Measurements from ENCODE around the gene SPRN. TPM values are rescaled to one million over a fixed set of nuclear protein-coding genes. Genes with fewer than 3 reads are reported as not detected.

SPRN gene
- total RNA-seq, 1 donor from 2014 or later: not detected

DNA sequence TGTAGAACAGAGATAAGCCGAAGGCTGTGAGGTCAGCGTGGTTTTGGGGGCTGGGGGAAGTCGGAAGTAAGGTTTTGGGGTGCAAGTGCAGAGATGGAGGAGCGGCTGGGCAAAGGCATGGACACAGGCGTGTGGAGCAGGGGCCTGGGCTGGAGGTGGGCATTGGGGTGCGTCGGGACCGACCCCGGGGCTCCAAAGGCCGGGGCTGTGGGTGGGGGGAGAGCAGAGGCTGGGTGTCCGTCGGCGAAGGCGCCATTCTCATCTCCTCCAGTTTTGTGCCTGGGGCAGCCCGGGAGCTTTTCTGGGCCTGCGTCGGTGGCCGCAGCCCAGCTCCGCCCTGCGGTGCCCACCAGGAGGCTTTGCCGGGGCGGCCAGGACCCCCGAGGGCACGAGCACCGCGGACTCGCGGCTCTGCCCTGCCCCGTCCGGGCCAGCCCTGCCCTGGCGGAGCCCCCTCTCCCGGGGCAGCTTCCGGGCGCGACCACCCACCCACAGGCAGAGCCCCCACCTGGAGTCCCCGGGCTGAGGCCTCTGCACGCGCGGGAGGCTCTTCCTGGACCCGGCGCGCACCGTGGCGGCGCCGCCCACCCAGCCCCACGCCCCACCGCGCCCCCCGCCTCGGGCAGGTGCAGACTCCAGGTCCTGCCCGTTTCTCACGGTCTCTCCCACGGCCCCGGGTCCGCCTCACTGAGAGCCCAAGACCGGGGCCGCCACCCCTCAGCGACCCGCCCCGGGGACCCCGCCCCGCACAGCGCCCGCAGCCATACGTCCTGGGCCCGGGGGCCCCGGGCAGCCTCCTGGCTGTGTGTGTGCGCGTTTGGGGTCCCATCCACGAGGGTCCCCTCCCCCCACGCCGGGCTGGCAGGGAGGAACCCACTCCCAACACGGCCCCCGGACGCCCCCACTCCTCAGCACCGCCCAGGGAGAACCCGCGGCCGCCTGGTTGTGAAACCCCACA lies 21.6 kb upstream of the SPRN start:
- H3K27ac ChIP-seq: no peak overlapping the region
- no peak overlapping the region for H3K4me3 ChIP-seq
- DNase-seq (ENCODE audit: extremely low spot score in 2 of 2): no peak
- intact Hi-C loops (cut with DNase I): no loop called here
- H3K27me3 ChIP-seq: no peaks in the 10 kb centered on the region
- H3K36me3 ChIP-seq: no peaks in the 10 kb centered on the region
- H3K4me1 ChIP-seq: no peaks in the 10 kb centered on the region
- peaks cover 18% of the 10 kb centered on the region for H3K9me3 ChIP-seq
- TF ChIP-seq POLR2A (IDR thresholded peaks at IDR 0.05): no peak
- TF ChIP-seq POLR2AphosphoS5 (IDR thresholded peaks at IDR 0.05; ENCODE audit: insufficient read depth in 1 of 2, low read depth in 1 of 2): no peak
- TF ChIP-seq, protein P1, sequence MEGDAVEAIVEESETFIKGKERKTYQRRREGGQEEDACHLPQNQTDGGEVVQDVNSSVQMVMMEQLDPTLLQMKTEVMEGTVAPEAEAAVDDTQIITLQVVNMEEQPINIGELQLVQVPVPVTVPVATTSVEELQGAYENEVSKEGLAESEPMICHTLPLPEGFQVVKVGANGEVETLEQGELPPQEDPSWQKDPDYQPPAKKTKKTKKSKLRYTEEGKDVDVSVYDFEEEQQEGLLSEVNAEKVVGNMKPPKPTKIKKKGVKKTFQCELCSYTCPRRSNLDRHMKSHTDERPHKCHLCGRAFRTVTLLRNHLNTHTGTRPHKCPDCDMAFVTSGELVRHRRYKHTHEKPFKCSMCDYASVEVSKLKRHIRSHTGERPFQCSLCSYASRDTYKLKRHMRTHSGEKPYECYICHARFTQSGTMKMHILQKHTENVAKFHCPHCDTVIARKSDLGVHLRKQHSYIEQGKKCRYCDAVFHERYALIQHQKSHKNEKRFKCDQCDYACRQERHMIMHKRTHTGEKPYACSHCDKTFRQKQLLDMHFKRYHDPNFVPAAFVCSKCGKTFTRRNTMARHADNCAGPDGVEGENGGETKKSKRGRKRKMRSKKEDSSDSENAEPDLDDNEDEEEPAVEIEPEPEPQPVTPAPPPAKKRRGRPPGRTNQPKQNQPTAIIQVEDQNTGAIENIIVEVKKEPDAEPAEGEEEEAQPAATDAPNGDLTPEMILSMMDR (IDR thresholded peaks at IDR 0.05): no peak

DNA sequence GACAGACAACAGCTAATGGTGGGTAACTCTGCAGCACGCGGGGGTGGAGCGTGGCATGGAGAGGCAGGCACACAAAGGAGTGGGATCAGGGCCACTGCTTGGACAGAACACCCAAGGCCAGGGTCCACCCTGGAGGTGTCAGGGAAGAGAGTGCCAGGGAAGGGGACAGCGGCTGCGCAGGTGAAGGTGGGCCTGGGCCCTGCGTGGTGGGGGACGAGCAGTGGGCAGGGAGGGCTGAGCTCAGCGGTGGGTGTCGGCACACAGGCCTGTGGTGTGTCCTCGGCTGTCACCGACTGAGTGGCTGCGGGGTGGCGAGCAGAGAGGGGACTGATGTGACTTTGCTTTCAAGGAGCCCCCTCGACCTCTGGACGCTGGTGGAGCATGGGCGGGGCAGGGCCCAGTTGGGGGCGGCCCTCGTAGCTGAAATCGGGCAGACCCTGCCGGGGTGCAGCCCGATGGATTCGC lies 20.9 kb upstream of the SPRN start:
- no peak overlapping the region for H3K4me3 ChIP-seq
- no peak overlapping the region for H3K27ac ChIP-seq
- intact Hi-C loops (cut with DNase I): no loop called here
- no peaks in the 10 kb centered on the region for H3K27me3 ChIP-seq
- H3K4me1 ChIP-seq: no peaks in the 10 kb centered on the region
- TF ChIP-seq, protein P1 (IDR thresholded peaks at IDR 0.05): no peak
- TF ChIP-seq POLR2A (IDR thresholded peaks at IDR 0.05) (no peak), POLR2AphosphoS5 (IDR thresholded peaks at IDR 0.05; ENCODE audit: insufficient read depth in 1 of 2, low read depth in 1 of 2) (no peak)
- no peaks in the 10 kb centered on the region for H3K36me3 ChIP-seq
- H3K9me3 ChIP-seq: peaks cover 18% of the 10 kb centered on the region
- DNase-seq (ENCODE audit: extremely low spot score in 2 of 2): no peak

DNA sequence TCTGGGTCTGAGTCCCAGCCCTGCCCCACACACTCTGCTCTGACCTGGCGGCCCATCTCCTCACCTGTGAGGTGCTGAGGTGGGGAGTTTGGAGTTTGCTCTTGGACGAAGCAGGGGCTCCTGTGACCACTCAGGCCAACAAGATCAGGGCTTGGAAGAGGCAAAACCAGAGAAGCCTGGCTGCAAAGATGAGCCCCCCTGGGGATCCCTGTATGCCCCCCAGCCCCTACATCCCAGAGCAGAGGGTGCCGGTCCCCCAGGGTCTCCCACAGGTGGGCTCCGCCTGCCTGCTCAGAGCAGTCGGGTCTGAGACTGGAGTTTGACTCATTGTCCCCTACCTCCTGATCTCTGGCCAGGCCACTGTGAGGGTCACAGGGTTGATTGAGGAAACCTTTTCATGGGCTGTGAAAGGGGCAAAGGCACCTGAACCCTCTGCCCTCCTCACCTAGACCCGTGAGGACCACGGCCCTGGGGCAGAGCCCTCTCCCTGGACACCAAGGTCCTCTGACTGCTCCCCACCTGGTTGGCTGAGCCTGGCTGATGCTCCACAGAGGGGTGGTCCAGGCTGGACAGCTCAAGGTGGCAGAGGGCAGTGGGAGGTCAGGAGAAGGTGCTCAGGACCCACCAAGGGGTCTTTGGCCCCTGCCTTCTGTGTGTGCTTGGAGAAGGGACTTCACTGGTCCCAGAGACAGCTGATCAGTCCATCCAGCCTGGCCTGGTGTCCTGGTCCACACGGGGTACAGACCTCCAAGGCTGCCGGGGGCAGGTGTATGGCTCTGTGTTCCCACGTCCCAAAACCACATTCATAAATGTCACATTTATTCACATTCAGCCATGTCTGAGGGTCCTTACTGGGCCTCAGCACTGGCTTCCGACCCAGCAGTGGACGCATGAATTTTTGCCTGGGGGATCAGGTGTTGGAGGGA lies 20.2 kb upstream of the SPRN start:
- H3K27me3 ChIP-seq: no peaks in the 10 kb centered on the region
- intact Hi-C loops (cut with DNase I): no loop called here
- DNase-seq (ENCODE audit: extremely low spot score in 2 of 2): no peak

DNA sequence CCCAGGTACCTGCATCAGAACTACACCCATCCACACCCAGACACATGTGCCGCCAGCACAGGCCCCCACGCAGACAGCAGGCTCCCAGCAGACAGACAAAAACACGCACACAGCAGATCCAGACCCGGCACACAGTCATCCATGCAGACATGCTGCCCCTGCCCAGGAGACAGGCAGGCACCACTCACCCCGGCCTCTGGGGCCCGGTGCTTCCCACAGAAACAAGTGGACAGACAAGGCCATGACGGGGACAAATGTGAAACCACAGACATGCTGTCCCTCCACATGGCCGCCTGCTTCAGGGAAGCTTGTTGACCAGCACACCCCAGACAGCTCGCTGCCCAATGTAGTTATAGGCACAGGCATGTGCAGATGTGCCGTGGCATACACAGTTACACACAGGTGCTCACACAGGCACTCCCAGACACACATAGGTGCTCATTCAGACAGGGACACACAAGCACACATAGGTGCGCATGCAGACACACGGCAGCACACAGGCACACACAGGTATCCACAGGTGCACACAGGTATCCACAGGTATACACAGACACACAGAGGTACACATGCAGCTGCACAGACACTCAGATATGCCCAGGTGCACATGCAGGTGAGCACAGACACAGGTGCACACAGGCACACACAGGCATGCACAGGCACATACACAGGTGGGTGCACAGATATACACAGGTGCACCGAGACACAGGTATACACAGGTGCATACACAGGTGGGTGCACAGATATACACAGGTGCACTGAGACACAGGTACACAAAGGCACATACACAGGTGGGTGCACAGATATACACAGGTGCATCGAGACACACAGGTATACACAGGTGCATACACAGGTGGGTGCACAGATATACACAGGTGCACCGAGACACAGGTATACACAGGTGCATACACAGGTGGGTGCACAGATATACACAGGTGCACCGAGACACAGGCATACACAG lies 18.8 kb upstream of the SPRN start:
- Histone ChIP-seq H3K36me3 (no peaks in the 10 kb centered on the region), H3K27ac (no peak overlapping the region), H3K4me1 (no peaks in the 10 kb centered on the region), H3K9me3 (peaks cover 17% of the 10 kb centered on the region), H3K27me3 (no peaks in the 10 kb centered on the region), H3K4me3 (no peak overlapping the region)
- TF ChIP-seq POLR2AphosphoS5 (IDR thresholded peaks at IDR 0.05; ENCODE audit: insufficient read depth in 1 of 2, low read depth in 1 of 2) (no peak), POLR2A (IDR thresholded peaks at IDR 0.05) (no peak)
- TF ChIP-seq, protein P1 (IDR thresholded peaks at IDR 0.05): no peak
- intact Hi-C loops (cut with DNase I): no loop called here
- peak in 1 of 2 donors; percentile 84 for DNase-seq (ENCODE audit: extremely low spot score in 2 of 2)

More for the DNA sequence above, 20.2 kb upstream of the SPRN start:
- Histone ChIP-seq H3K27ac (no peak overlapping the region), H3K9me3 (peaks cover 18% of the 10 kb centered on the region), H3K36me3 (no peaks in the 10 kb centered on the region), H3K4me1 (no peaks in the 10 kb centered on the region), H3K4me3 (no peak overlapping the region)
- no peak for TF ChIP-seq POLR2AphosphoS5 (IDR thresholded peaks at IDR 0.05; ENCODE audit: insufficient read depth in 1 of 2, low read depth in 1 of 2)
- TF ChIP-seq, protein P1 (IDR thresholded peaks at IDR 0.05): no peak
- TF ChIP-seq POLR2A (IDR thresholded peaks at IDR 0.05): no peak
